Effector CD8-positive, alpha-beta T cell (primary cell): ENCODE data around the gene OR13J1.
"Not testable (repeated sequence)": the region's sequence is repeated elsewhere in the genome, so short reads cannot be mapped to it uniquely, and the experiment has no call there.

Experiments
- DNase-seq: peaks from one replicate; lab custom pipeline; 2025; lab: John Stamatoyannopoulos, UW

OR13J1 gene

DNA sequence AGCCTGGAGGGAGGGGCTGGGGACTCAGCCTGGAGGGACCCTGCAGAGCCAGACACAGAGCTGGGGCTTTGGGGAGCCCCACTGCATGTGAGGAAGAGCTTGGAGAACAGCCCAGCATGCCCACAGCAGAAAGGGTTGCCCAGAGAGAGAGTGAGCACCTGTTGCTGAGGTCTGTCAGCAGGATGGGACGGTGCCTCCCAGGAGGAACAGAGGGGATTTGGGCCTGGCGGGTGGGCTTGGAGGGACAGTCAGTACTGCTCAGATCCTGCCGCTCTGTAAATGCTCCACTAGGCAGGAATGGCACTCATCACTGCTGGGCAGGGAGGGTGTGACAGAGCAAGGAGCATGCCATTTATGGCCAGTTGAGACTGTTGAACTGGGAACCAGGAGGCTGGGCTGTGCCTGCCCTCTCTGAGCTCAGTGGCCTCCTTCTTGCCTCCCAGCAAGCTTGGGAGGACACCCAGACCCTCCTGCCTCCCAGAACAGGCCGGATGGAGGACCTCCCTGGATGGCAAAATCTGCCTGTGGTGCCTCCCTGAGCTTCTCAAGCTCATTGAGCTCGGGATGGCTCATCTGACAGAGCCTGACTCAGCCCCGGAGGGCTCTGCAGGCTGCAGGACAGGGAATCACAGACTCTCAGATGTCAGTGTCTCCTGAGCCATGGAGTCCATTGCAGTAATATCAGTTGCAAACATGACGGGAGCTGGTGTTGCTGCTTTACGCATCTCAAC is 35.0 kb upstream of the OR13J1 start:
- no peak for DNase-seq

DNA sequence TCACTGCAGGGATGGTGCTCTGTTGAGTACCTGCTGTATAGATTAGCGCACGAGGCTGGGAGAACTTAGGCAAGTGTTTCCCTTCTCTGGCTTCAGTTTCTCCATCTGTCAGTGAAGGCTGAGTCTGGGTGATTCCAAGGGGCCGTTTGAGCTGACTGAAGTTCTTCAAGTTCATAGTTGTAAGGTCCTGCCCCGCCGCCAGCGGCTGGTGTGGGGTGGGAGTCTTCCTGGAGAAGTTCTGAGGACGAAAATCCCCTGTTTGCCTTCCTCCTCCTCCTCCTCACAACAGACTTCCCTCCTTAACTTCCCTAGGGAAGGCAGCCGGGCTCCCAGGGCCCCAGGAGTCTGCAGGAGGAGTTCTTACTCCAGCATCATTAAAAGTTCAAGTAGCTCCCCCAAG is 34.1 kb upstream of the OR13J1 start:
- DNase-seq: no peak

DNA sequence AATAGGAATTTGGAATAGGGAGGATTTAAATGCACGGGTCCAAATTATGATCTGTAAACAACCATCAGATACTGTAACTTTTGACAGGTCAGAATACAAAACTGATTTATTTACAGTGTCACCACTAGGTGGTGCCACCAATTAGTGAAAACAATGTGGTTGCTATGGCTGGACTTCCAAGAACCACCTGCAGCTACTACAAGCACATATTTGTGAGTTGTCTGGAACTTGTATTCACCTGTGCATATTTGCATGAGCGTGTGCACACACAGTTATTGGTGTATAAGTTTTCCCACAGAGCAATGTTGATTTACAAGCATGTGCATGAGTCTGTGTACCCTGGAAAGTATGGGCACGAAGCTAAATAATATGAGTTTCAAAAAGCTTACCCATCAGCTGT is 32.8 kb upstream of the OR13J1 start:
- DNase-seq: peak; percentile 3

DNA sequence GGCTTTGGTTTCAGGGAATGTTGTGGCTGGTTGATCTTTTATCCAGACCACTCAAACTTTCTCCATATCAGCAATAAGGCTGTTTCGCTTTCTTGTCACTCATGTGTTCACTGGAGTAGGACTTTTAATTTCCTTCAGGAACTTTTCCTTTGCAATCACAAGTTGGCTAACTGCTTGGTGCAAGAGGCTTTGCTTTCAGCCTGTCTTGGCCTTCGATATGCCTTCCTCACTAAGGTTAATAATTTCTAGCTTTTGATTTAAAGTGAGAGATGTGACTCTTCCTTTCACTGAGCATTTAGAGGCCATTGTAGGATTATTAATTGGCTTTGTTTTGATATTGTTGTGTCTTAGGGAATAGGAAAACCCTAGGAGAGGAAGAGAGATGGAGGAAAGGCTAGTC is 28.8 kb upstream of the OR13J1 start:
- no peak for DNase-seq

DNA sequence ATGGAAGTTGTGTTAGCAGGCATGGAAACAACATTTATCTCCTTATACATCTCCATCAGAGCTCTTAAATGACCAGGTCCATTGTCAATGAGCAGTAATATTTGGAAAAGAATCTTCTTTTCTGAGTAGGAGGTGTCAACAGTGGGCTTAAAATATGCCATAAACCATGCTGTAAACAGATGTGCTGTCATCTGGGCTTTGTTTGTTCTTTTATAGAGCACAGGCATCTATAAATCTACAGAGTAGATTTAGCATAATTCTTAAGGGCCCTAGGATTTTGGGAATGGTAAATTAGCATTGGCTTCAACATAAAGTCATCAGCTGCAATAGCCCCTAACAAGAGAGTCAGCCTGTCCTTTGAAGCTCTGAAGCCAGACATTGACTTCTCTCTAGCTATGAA is 28.1 kb upstream of the OR13J1 start:
- no peak for DNase-seq

DNA sequence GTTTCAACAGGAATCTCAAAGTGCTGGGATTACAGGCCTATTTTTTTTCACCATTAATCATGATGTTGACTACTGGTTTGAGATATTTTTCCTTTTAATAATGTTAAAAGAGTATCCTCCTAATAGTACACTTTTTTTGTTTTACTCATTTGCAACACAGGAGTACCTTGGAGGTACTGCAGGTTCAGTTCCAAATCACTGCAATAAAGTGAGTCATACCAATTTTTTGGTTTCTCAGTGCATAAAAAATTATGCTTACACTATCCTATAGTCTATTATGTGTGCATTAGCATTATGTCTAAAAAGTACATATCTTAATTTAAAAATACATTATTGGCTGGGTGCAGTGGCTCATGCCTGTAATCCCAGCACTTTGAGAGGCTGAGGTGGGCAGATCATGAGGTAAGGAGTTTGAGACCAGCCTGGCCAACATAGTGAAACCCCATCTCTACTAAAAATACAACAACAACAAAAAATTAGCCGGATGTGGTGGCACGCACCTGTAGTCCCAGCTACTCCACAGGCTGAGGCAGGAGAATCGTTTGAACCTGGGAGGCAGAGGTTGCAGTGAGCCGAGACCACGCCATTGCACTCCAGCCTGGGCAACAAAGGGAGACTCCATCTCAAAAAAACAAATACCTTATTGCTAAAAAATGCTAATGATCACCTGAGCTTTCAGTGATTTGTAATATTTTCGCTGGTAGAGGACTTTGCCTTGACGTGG is 27.3 kb upstream of the OR13J1 start:
- DNase-seq: not testable (repeated sequence)

DNA sequence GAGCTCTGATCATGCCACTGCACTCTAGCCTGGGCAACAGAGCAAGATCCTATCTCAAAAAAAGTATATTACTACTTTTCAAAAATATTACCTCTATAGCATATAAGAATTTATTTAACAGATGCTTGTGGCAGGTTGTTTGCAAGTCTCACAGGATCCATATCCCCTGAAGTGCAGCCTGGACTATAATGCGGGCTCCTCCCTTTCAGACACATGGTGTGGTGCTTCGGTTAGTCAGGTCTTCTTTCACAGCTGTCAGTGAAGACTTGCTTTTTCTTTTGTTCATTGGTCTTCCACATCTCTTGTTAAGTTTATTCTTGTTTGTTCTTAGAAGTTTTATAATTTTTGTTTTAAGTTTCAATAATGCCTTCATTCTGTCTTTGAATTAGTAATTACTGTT is 26.4 kb upstream of the OR13J1 start:
- no peak for DNase-seq

DNA sequence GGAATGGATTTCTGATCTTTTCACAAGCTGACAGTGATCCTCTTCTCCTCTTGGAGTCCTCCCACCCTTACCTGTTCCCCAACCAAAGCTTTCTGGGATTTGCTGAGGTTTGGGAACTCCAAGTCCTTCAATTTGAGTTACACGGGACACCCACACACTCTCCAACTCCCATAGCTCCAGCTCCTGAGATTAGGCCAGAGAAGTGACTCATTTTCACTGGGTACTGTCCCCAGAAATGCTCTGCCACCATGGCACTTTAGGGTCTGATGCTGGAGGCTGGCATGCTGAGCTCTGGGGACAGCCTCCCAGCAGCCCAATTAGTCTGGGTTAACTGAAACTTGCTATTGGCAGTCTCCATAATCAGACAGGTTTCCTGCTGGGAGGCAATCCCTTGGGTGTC is 21.9 kb upstream of the OR13J1 start:
- no peak for DNase-seq

DNA sequence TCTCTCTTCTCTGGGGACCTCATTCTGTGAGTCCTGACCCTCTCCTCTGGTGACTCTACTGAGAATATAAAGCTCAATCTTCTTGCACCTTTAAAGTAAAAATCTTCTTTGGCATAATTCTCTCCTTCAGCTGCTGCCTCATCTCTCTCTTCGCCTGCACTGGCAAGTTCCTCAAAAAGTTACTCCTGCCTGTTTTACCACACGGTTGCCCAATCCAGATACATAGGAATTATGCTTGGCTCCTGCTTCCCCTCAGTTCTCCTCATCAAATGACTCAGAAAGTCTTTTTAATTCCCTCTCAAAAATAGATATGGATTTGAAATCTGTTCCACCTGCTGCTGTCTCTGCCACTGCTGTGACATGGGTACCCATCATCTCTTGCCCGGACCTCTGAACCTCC is 21.4 kb upstream of the OR13J1 start:
- no peak for DNase-seq

DNA sequence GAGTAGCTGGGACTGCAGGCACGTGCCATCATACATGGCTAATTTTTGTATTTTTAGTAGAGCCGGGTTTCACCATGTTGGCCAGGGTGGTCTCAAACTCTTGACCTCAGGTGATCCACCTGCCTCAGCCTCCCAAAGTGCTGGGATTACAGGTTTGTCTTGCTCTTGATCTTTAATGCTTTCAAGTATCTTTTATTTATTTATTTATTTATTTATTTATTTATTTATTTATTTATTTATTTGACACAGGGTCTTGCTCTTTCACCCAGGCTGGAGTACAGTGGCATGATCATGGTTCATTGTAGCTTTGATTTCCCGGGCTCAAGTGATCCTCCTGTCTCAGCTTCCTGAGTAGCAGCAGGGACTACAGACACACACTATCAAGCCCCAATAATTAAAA is 14.7 kb upstream of the OR13J1 start:
- DNase-seq: not testable (repeated sequence)

DNA sequence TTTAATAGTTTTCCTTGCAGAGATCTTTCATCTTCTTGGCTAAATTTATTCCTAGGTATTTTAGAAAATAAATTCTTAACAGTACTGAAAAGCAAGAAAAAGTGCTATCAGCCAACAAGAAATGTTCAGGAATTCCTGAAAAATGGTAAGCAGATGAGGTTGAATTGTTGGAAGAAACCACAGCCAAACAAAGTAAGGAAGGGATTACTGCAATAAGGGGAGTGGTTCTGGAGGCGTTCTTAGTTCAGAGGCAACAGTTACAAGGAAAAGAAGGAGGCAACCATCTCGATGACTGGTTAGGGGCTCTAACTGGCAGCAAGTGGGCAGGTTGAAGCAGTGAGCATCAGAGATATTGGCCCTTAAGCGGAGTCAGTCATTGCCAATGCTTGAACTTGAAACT is 12.8 kb upstream of the OR13J1 start:
- DNase-seq: no peak

DNA sequence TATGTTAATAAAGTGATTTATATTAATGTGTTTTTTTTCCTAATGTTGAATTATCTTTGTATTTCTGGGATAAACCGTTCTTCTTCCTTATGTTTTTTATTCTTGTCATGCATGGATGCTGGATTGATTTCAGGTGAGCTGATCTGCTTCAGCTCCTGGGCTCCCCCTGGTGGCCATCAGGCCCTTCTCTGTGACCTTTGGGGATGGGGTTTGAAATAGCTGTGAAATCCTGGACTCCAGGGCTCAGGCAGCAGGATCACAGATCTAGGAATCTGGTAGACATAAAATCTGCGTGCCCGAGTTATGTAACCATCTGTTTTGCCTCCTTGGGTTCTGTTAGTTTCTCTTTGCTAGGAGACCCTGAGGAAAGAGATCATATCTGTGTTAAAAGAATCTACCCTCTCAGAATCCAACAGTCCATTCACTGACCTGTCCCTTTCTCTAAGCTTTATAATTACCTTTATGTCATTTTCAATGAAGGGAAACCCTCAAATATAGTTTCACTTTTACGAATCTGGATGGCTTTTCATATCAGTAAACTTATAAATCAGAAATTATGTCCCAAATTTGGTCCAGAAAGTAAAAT is 12.2 kb upstream of the OR13J1 start:
- DNase-seq: peak; percentile 76

DNA sequence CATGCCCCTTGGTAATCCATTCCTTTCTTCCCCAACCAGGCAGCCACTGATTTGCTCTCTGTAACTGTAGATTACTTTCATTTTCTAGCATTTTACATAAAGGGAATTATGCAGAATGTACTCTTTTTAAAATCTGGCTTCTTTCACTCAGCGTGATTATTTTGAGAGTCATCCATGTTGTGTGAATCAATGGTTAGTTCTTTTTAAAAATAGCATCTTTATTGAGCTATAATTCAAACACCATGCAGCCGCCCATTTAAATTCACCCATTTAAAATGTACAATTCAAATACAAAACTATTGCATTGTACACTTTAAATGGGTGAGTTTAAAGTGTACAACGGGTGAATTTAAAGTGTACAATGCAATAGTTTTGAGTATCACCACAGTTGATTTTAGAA is 2.3 kb upstream of the OR13J1 start:
- no peak for DNase-seq

DNA sequence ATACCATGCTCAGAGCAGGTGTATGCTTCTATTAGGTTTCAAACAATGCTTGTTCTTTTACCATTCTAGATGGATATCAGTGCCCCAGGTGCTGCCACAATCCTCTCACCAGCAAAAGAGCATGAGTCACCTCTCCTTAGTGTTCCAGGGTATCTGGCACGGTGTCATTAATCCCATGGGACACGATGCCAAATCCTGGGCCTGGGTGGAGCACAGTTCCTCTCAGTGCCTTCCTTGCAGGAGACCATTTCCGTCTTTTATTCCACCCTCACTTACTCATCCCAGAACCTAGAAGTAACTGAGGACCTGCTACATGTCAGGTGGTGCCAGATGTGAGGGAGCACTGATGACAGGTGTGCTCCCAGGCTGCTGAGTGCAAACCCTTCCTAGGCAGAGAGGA is 1.3 kb upstream of the OR13J1 start:
- no peak for DNase-seq

DNA sequence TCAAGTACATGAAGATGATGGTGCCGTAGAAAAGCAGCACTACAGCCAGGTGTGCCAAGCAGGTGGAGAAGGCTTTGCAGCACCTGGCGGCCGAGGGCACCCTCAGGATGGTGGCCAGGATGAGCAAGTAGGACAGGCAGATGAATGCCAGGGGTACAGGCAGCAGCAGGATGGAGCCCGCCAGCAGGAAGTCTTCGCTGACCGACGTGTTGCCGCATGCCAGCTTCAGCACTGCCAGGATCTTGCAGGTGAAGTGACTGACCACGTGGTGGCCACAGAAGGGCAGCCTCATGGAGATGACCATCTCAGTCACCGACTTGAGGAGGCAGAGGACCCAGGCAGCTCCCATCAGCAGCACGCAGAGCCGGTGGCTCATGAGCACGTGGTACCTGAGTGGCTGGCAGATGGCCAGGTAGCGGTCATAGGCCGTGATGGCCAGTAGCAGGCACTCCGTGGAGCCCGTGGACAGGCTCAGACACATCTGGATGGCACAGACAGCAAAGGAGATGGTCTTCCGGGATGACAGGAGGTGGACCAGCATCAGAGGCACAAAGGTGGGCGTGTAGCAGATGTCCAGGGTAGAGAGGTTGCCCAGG is 482 bp downstream of the OR13J1 start:
- DNase-seq: no peak

DNA sequence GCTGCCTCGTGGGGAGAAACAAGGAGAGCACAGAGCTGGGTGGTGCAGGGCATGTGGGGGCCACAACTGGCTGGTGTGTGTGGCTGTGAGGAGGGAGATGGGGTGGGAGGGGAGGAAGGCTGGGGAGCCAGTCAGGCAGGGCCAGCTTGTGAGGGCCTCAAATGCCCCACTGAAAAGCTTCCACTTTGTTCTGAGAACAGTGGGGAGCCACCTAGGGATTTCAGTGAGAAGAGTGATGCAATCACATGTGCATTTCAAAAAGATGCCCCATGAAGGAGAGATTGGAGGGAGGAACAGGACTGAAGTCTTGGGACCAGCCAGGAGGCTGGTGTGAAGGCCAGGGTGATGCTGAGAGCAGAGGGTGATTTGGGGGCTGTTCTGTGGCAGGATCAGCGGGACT is 1.3 kb downstream of the OR13J1 start:
- no peak for DNase-seq

DNA sequence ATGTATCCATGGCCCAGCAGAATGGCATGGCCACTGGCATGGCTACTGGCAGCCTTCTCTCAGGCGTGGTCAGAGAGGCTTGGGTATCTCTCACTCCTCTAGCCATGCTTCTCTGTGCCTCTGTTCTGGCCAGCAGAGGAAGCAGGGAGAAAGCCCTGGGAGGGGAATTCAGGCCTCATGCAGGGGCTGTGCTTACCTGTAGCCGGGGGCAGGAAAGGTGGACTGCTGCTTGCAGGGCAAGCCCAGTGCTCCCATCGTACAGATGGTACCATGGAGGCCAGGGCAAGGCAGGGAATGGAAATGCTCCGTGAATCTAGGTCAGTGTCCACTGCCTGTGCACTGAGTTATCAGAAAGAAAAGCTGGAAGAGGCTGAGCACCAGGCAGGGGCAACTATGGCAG is 2.7 kb downstream of the OR13J1 start:
- no peak for DNase-seq

DNA sequence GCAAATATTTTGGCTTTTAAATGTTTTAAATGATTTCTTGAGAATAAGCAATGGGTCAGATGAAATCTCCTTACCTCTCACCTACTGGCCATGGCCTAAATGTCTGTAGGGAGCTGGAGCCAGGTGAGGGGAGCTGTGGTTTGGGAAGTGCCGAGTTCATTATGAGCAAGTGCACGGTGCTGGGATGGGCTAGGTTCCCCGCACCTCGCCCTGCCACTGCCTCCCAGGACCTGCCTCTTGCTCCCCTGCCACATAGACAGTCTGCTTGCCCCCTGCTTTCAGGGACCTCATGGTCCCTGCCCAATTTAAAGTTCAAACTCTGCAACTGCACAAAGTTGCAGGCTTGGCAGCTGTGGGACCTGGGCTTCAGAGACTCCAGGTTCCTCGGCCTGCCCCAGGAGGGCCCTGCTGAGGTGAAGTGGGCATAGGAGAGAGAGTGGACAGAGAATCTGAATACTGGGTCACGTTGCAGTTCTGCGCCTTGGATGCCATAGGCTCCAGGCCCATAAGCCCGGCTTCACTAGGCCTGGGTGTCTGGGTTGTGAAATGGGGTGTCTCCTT is 5.4 kb downstream of the OR13J1 start:
- no peak for DNase-seq

DNA sequence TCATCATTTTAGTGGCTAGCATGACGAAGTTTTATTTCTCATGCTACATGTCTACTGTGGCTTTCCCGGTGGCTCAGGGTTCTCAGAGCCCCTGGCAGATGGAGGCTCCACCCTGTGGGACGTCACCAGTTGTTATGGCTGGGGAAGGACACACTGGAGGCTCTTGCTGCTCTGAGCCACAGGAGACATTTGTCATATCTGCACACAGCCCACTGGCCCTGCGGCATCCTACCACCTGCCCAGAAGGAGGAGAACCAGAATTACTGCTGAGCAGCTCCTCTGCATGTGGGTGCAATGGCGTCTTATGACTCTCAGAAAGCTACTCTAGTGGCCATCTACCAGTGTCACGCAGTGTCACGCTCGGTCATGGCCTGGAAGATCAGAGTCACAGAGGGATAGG is 6.6 kb downstream of the OR13J1 start:
- no peak for DNase-seq

DNA sequence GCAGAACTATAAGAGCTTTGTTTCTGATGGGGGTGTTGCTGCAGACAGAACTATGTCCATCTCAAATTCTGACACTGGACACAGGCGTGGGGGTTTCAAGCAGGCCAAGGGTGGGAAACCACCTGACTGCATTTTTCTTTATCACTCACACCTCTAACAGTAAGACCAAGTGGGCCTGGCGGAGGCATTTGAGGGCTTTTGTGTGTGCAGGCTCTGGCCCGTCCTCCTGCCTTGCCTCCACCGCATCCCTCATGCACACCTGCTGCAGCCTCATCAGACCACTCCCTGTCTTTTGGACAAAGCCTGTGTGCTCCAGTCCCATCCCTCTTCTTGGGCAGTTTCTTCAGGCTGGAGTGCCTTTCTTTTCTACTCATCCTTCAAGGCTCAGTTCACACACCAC is 7.9 kb downstream of the OR13J1 start:
- DNase-seq: no peak

DNA sequence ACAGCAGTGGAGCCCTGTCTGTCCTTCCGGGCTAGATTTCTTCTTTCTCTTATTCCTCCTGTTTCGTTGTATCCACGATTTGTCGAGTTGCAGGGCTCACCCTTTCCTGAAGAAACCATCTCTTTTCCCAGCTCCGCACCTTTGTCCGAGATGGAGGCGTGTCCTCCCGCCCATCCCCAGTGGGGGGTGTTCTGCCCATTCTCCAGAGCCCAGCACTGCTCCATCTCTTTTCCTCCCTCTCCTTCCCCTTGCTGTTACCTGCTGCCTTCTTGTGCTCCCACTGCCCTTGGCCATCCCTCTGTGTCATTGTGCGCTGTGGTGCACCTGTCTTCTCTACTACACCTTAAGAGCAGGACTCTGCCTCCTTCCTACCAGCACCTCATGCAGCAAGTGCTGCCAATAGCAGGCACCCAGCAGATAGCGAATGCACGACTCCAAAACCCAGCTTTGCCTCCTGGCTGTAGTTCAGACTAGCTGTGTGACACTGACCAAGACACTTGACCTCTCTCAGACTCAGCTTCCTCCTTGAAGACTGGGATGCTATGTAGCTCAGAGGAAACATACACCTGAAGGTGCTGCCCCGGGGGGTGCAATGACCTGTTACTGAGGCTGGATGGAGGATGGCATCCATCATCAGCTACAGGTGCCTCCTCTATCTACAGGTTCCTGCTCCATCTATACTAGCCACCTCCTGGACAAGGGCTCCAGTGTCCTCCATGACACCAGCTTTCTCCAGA is 8.9 kb downstream of the OR13J1 start:
- DNase-seq: no peak

DNA sequence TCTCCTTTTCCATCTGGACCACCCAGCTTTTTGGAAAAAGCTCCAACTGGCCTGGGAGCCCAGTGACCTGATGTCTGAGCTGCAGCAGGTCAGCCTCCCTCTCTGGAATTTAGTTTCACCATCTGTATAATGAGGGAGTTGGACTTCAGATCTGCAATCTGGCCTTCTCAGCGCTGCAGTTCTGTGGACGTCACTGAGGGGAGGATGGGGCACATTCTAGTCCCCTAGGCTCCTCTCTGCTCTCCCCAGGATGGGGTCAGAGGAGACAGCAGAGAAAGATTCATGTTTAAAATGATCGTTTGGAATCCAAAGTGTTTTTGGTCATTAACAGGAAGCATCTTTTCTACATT is 10.2 kb downstream of the OR13J1 start:
- DNase-seq: no peak
